PC-3 (cell line): Measurements from ENCODE around the gene R3HDM2. TPM values are rescaled to one million over a fixed set of nuclear protein-coding genes. Genes with fewer than 3 reads are reported as not detected.

Experiments
- ATAC-seq: fragments of 200-7000 bp; cut with Tn5 transposase; 2 replicates; pipeline ENCODE4 v1.9.1; 2020; ENCODE audit warnings: mild to moderate bottlenecking, moderate library complexity
- BruUV-seq: library from RNA; stranded (reverse); fragments of 400-500 nt; replicated peaks from 2 replicates; lab custom pipeline; 2021; lab: Mats Ljungman, UMichigan
- CTCF ChIA-PET: fragments of 300-600 bp; sonication (Branson Sonifier 250); formaldehyde crosslinking; loops from one replicate; lab custom pipeline; 2022; ENCODE audit warnings: antibody characterized with exemption; lab: Charles Lee
- POLR2A ChIA-PET: fragments of 300-600 bp; sonication (Branson Sonifier 250); formaldehyde crosslinking; loops from one replicate; lab custom pipeline; 2022; ENCODE audit warnings: antibody characterized with exemption; ENCODE audit not compliant: unreplicated experiment; lab: Charles Lee
- DNase-seq: peaks from one replicate; pipeline ENCODE4 v3.0.0-alpha.2; 2015
- H2AFZ ChIP-seq: fragments of 300-600 bp; sonication (generic); 2 replicates; pipeline ENCODE4 v1.6.0; 2016; ENCODE audit warnings: antibody characterized with exemption, low read length
- H3F3A ChIP-seq: fragments of 300-600 bp; sonication (generic); one replicate; pipeline ENCODE4 v1.6.0; 2017; ENCODE audit warnings: antibody characterized with exemption, low read length, control low read depth, mild to moderate bottlenecking; ENCODE audit not compliant: unreplicated experiment
- H3K27ac ChIP-seq: fragments of 300-600 bp; sonication (generic); 2 replicates; pipeline ENCODE4 v1.5.1; 2016; ENCODE audit warnings: mild to moderate bottlenecking, low read length
- H3K27me3 ChIP-seq: fragments of 300-600 bp; sonication (generic); 2 replicates; pipeline ENCODE4 v1.6.1; 2016; ENCODE audit warnings: low read length, mixed read lengths
- H3K36me3 ChIP-seq: fragments of 300-600 bp; sonication (generic); 2 replicates; pipeline ENCODE4 v1.6.1; 2016; ENCODE audit warnings: low read depth, mixed run types, low read length, mixed read lengths
- H3K4me1 ChIP-seq: fragments of 300-600 bp; sonication (generic); 2 replicates; pipeline ENCODE4 v1.5.1; 2016; ENCODE audit warnings: low read length; ENCODE audit not compliant: insufficient read depth
- H3K4me2 ChIP-seq: fragments of 300-600 bp; sonication (generic); 2 replicates; pipeline ENCODE4 v1.6.0; 2016; ENCODE audit warnings: low read length
- H3K4me3 ChIP-seq: fragments of 300-600 bp; sonication (generic); 2 replicates; pipeline ENCODE4 v1.5.1; 2016; ENCODE audit warnings: mild to moderate bottlenecking, low read length, mixed read lengths
- H3K79me2 ChIP-seq: fragments of 300-600 bp; sonication (generic); 2 replicates; pipeline ENCODE4 v1.6.1; 2017; ENCODE audit warnings: low read length, mixed read lengths
- H3K9ac ChIP-seq: fragments of 300-600 bp; sonication (generic); 2 replicates; pipeline ENCODE4 v1.6.0; 2016; ENCODE audit warnings: mild to moderate bottlenecking, low read length
- H3K9me2 ChIP-seq: fragments of 300-600 bp; sonication (generic); replicated peaks from 2 replicates; pipeline ENCODE4 v1.6.1; 2016; ENCODE audit warnings: mixed run types, low read length, mixed read lengths
- H3K9me3 ChIP-seq: fragments of 300-600 bp; sonication (generic); 2 replicates; pipeline ENCODE4 v1.6.1; 2016; ENCODE audit warnings: low read length, mixed read lengths
- H4K20me1 ChIP-seq: fragments of 300-600 bp; sonication (generic); 2 replicates; pipeline ENCODE4 v1.6.1; 2016; ENCODE audit warnings: low read length, mixed read lengths
- CTCF ChIP-seq: fragments of 300-600 bp; sonication (generic); conservative IDR thresholded peaks from 2 replicates; pipeline ENCODE4 v1.5.1; 2017; ENCODE audit warnings: antibody characterized with exemption, low read depth, mild to moderate bottlenecking, low read length
- EZH2 ChIP-seq: fragments of 300-600 bp; sonication (generic); IDR thresholded peaks from one replicate; pipeline ENCODE4 v1.6.1; 2017; ENCODE audit warnings: antibody characterized with exemption, mild to moderate bottlenecking, low read length; ENCODE audit not compliant: unreplicated experiment
- EZH2phosphoT487 ChIP-seq: fragments of 300-600 bp; sonication (generic); IDR thresholded peaks from 2 replicates; pipeline ENCODE4 v1.6.1; 2018; ENCODE audit warnings: mild to moderate bottlenecking, antibody characterized with exemption, low read length, borderline replicate concordance
- intact Hi-C: fragments of 100-400 bp; cut with micrococcal nuclease; formaldehyde crosslinking; loops from 2 replicates; pipeline ENCODE4 v1.9.0; 2023
- total RNA-seq: library from RNA; depleted of rRNA; stranded (reverse); fragments of >200 nt; gene quantifications from 2 replicates; pipeline ENCODE4 v1.2.3, GENCODE V29; 2014

R3HDM2 gene
- total RNA-seq, 1 experiment from 2014 or later, result 14.0 TPM

DNA sequence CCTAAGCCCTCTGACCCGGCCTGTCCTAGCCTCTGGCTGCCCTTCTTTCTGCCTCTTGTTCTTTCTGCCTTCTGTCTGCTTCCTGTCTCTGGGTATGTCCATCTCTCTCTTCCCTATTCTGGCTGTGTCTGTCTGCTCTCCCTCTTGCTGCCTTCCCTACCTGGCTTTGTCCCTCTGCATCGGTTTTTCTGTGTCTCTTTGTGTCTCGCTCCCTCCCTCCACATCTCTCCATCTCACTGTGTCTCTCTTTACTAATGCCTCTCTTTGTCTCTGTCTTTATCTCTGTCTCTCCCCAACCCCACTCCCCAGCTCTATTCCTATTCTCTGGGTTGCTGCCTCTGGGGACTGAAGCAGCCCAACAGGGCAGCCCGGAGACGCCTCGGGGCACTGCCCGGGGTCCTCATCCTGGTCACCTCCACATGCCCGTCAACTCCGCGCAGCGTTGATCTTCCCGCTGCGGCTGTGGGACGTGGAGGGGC is 191.2 kb downstream of the R3HDM2 start:
- Histone ChIP-seq H2AFZ (peak overlapping the region; percentile 79), H3K4me1 (peaks cover 33% of the 10 kb centered on the region), H3F3A (no peaks in the 10 kb centered on the region), H3K36me3 (no peaks in the 10 kb centered on the region; the same call in 1 of the 2 replicates), H3K9ac (peak overlapping the region; percentile 31; the same call in 1 of the 2 replicates), H3K27ac (no peak overlapping the region), H4K20me1 (no peaks in the 10 kb centered on the region), H3K9me2 (no peaks in the 10 kb centered on the region), H3K4me3 (peak overlapping the region; percentile 70), H3K79me2 (no peaks in the 10 kb centered on the region), H3K9me3 (no peaks in the 10 kb centered on the region), H3K27me3 (peaks cover 16% of the 10 kb centered on the region), H3K4me2 (peak overlapping the region; percentile 98)
- TF ChIP-seq EZH2 (no peak), CTCF (no peak), EZH2phosphoT487 (no peak)
- ChIA-PET POLR2A (no interaction called here), CTCF (interaction anchor here (0.6 to 1.9 kb wide), 4 partner anchors 10 to 112 kb away, joined by 5 to 11 read pairs (median 8); partner anchors contain the start of genes LRP1 and SHMT2)
- TSS peak; percentile 25 for BruUV-seq
- ATAC-seq, result peak; percentile 0; the same call in 1 of the 2 replicates
- DNase-seq, result no peak
- intact Hi-C loops, result loop anchor here (1.0 kb wide), 1 partner anchor 26 kb away; no protein-coding TSS in a partner anchor

- H3K27ac ChIP-seq, result no peak overlapping the region
- peak overlapping the region; percentile 98 for H3K4me2 ChIP-seq
- DNase-seq (peak; percentile 89), ATAC-seq (peak; percentile 51)
- H3K4me1 ChIP-seq, result peaks cover 33% of the 10 kb centered on the region
- no peaks in the 10 kb centered on the region for H3K9me2 ChIP-seq
- ChIA-PET CTCF (interaction anchor here (0.6 to 1.9 kb wide), 3 partner anchors 9 to 111 kb away, joined by 5 to 11 read pairs (median 6); partner anchors contain the start of genes LRP1 and SHMT2), POLR2A (no interaction called here)
- H3K9ac ChIP-seq, result no peak overlapping the region
- H3K27me3 ChIP-seq, result peaks cover 16% of the 10 kb centered on the region
- no peaks in the 10 kb centered on the region for H3K79me2 ChIP-seq
- no peaks in the 10 kb centered on the region for H3K9me3 ChIP-seq
- H3F3A ChIP-seq, result no peaks in the 10 kb centered on the region
- peak overlapping the region; percentile 79 for H2AFZ ChIP-seq
- peaks cover 4% of the 10 kb centered on the region; the same call in 1 of the 2 replicates for H3K36me3 ChIP-seq
- peak; percentile 100 for TF ChIP-seq CTCF
- TF ChIP-seq EZH2phosphoT487, result no peak
- TF ChIP-seq EZH2, result no peak
- no TSS peak for BruUV-seq
- no peaks in the 10 kb centered on the region for H4K20me1 ChIP-seq
- peak overlapping the region; percentile 70 for H3K4me3 ChIP-seq
- intact Hi-C loops, result loop anchor here (1.0 kb wide), 1 partner anchor 26 kb away; no protein-coding TSS in a partner anchor
Observed at GRCh38 chr12:57238854-57239554, 191.8 kb downstream of the R3HDM2 start.
